ENCODE data around the gene TLNRD1.

The TLNRD1 gene

DNA sequence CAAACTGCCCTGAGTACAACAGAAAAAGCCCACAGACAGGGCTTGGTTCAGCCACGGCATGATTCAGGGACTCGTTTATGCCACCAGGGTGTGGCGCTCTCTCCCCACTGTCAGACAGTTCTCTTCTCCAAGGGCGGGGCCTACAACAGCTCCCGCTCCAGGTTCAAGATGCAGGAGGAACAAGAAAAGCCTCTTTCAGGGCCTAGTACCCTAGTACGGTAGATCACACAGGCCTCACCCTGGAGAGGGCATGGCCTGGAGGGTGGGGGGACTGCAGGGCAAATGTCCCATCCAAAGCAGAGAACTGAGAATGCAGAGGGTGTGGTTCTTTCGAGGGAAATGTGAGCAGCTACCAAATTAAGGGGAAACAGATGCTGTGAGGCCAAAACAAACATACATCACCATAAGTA is 23.1 kb upstream of the TLNRD1 start:
- DNase-seq (ENCODE audit: low spot score), result peak; percentile 29

DNA sequence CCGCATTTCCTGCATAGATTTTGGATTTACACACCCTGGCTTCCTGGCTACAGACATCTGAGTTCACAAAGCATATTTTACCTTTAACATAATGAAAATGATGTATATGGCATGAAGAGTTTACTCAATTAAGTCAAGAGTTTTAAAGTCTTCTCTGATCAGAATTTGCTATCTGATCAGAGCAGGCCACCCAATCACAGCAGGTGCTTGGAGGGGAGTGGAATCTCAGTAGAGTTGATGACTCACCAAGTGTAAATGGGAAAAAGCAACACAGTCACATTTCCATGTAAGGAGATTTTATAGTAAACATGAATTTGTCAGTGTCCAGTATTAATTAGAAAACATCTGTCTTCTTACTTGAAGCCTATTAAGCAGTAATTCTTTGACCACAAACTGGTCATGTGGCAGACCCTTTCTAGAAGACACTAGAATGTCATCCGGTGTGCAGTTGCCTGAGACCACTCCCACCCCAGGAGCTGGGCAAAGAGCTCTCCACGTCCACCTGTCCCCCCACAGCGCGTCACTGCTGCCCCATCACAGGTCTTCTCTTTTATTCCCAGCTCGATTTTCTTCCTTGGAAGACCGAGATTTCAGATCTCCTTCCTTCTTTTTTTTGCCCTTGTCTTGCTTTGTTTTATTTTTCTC is 21.9 kb upstream of the TLNRD1 start:
- DNase-seq (ENCODE audit: low spot score), result no peak

DNA sequence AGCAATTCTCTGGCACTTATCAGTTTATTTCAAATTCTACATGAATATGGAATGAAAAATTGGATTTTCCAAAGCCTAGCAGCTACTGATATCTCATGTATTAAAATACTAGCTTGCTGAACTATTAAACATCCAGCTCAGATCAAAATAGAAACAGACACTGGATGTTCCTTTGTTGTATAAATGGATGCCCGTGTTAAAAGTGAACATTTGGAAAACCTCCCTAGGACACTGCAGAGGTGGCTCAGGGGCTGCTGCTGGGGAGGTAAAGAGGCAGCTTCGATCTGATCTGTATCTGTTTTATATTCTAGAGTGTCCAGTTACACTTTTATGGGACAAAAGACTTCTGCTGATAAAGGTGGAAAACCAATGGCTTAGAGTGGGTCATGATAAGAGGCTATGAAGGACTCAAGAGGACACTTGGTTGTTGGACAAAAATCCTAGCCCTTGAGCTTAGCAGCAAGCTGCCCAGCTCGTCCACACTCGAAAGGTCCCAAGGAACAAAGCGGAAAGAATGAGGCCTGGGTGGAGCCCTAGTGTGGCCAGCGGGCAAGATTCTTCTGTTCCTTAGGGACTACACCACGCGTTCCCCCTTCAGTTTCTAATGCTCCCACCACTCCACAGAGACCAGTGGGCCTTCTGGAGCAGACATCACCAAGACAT is 21.1 kb upstream of the TLNRD1 start:
- no peak for DNase-seq (ENCODE audit: low spot score)

DNA sequence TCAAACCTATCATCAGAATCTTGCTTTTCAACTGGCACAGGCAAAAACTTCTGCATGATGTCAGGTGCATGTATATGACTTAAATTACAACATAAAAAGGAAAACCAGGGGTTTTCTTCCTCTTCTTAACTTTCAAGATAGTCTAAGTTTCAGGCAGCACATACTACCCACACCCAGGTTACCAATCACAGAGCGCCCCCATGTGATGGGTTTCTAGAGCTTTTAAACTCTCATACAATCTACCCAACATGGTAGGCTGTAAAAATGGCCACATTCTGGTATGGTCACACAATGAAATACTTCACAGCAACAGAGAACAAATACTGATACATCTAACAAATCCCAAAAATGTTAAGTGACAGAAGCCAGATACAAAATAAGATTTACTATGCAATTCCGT is 18.5 kb upstream of the TLNRD1 start:
- DNase-seq (ENCODE audit: low spot score), result no peak

DNA sequence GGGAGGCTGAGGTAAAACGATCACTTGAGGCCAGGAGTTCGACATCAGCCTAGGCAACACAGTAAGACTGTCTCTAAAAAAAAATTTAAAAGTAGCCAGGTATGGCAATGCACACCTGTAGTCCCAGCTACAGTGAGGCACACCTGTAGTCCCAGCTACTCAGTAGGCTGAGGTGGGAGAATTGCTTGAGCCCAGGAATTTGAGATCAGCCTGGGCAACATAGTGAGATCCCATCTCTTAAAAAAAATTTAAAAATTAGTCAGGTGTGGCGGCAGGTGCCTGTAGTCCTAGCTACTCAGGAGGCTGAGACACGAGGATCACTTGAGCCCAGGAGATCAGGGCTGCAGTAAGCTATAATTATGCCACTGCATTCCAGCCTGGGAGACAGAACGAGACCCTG is 17.9 kb upstream of the TLNRD1 start:
- no peak for DNase-seq (ENCODE audit: low spot score)

DNA sequence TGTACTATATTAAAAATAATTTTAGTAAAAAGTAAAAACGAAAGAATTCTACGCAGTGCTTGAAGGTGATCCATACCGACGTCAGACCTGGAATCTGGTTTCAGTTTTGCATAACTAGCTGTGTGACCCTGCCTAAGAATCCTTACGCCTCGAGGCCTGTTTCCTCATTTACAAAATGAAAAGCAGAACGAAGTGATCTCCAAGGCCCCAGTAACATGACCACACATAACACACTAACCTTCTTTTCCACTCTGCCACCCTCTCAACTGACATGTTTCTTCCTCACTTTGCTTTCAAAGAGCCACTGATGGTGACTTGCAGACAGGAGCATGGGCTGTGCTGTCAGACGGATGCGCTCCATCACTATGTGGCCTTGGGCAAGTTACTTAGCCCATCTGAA is 15.9 kb upstream of the TLNRD1 start:
- DNase-seq (ENCODE audit: low spot score), result no peak

DNA sequence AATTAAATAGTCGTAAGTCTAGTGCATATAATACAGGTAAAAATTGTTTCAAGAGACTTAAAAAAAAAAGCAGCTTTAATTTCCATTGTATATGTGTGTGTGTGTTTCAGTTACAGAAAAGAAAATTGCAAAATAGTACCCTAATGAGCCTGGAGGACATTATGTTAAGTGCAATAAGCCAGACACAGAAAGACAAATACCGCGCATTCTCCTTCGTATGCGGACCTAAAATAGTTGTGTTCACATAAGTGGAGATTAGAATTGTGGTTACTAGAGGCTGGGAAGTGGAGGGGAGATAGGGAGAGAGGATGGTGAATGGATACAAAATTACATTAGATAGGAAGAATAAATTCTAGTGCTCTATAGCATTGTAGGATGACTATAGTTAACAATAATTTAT is 14.7 kb upstream of the TLNRD1 start:
- DNase-seq (ENCODE audit: low spot score), result no peak

DNA sequence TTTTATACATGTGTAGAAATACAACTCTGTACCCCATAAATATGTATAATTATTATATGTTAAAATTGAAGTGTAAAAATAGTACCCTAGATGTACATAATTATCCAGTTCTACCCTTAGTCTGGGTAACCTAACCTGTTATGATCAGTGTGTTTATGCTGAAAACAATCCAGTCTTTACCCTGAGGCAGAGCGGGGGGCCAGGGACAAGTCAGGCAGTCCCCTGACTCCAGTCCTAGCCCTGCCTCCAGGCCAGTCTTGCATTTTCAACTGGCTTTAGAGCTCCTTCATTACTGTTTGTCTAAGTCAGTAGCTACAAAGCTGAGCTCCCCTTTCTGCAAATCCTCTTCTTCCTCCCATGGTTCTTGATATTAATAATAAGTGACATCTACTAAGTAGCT is 14.2 kb upstream of the TLNRD1 start:
- DNase-seq (ENCODE audit: low spot score), result no peak

DNA sequence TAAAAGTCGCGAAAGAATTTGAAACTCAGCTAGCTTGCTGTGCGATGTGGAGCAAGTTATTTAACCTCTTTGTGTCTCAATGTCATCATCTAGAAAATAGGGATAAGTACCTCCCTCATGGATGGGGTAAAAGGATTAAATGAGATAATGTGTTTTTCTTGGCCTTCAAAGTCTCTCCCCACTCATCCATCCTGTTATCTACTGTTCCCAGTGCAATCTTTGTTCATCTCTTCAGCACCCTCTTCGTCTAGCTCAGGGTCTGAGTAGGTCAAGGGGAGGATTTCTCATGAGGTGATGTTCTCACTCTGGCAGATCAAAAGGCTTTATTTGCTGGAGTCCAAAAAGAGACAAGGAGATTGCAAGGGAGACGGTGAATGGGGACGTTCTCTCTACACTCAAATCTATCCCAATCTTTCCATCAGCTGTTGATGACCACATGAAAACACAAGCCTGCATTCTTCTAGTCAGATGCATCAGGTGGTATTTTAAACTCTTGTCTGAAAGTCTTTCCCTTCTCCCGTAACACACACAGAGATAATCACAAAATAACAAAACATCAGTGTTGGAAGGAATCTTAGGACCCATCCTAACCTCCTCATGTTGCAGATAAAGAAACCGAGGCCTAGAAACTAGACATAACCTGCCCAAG is 12.5 kb upstream of the TLNRD1 start:
- DNase-seq (ENCODE audit: low spot score), result no peak

DNA sequence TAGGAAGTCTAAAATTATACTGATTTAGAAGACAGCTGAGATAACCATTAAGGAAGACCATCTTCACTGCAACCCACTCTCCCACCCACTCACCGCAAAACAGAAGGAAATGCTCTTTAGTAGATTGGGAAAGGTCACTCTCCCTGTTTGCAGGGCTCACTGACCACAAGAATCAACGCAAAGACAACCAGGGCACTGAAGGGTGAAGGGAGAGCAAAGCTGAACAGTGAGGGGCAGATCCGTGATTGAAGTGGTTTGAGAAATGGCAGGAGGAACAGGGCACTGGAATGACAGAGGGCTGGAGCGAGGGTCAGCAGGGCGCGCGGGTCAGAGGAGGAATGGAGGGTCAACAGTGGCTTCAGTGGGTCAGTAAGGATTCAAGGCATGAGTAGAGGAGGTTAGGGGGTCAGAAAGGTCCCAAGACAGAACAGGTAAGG is 11.6 kb upstream of the TLNRD1 start:
- no peak for DNase-seq (ENCODE audit: low spot score)

DNA sequence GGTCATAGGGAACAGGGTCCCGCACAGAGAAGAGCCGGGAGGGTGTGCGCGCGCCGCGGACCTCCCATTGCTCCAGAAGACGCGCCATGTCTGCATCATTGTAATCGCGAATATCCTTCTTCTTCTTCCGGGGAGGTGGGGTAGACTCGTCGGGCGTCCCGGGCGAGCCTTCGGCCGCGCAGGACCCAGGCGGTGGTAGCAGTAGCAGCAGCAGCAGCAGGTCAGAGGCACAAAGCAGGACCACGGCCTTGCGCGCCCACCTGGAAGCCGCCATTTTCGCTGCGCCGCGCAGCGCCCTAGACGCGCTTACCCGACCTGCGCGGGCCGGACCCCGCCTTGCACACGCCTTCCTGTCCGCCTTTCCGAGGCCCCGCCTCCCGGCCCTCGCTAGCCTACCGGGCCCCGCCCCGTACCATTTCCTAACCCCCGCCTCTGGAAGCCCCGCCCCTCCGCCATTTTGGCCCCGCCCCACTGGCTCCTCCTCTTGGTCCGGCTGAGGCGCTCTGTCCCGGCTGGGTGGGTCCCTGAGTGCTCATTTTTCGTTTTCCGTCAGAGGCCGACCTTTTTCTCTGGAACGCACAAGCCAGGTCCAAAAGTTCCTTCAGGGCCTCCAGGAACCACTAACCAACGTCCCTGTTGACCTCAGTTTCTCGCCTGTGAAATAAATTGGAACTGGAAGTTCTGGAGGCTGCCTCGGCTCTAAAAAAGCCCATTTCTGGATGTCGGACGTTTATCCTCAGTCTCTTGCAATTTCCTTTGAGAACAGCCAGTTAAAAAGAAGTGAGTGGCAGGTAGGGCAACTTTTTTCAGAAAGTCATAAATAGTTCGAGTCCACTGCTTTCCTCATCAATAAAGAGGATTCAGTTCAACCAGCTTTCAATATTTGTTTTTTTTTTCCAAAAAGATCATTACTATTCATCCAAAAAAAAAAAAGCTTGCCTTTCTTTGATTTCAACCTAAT is 10.9 kb upstream of the TLNRD1 start, which contains the start of gene MESD:
TSS of gene MESD (minus strand) at position 302 of the 961 bp plus-strand sequence. CDS start at position 274, 28 bp downstream.
- peak; percentile 99 for DNase-seq (ENCODE audit: low spot score)

DNA sequence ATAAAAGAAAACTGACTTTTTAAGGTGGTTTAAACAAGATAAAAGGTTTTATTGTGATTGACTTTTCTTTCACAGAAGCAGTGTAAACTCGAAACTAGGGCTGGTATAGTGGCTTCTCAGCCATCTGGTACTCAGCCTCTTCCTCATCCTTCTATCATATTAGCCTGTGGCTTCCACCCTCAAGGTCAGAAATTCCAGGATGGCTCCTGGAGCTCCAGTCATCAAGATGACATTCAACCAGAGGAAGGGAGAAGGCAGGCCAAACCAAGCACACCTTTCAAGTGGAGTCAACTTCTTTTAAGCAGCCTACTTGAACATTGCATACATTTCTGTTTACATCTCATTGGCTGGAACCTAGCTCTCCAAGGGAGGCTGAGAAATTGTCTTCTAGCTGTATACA is 9.8 kb upstream of the TLNRD1 start:
- no peak for DNase-seq (ENCODE audit: low spot score)

DNA sequence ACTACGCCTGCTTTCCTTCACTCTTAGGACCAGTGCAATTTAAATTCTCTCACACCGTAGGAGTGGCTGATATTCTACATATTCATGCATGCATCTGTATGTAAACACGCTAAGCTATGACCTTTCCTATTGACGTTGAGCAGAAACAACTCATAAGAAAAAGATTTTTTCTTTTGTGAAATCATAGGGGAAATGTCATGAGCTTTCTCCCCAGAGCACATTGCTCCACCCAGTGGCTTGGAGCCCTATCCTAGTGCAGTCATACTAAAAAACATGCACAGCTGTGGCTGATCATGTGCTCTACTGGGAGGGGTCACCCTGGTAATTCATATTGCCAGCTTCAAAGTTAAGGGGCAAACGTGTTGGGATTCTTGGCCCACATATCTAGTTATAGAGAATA is 9.3 kb upstream of the TLNRD1 start:
- peak; percentile 68 for DNase-seq (ENCODE audit: low spot score)

DNA sequence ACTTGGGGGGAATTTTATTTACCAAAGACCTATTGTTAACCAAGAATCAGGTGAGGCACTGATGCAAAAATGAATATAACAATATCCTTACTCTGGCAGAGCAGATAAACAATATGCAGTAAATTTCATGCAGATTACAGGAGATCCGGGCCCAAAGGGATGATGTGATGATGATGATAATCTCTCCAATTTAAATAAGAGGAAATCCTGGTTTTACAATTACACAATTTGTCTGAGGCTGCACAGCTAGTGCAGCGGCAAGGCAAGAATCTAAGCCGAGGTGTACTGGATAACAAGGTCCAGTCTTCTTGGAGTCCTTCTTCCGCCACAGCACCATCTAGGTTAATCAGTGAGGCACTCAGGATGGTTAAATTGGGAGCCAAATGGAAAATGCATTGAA is 8.7 kb upstream of the TLNRD1 start:
- DNase-seq (ENCODE audit: low spot score), result no peak

DNA sequence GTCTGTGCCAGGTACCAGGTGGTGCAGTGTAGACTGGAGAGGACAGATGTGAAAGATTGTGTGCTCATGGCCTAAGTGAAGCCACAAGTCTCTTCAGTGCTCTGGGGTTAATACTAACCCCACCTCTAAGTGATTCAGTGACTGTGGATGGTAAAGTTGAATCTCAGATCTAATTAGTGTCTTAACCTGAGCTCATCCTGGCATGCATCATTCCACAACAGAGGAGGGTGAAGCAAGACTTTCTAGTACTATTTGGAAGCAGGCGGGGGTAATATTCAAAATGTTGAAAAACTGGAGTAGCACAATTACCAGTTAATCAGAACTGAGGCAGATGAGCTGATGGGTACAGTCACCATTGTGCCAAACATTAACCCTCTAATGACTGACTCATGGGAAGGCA is 8.3 kb upstream of the TLNRD1 start:
- DNase-seq (ENCODE audit: low spot score), result no peak

DNA sequence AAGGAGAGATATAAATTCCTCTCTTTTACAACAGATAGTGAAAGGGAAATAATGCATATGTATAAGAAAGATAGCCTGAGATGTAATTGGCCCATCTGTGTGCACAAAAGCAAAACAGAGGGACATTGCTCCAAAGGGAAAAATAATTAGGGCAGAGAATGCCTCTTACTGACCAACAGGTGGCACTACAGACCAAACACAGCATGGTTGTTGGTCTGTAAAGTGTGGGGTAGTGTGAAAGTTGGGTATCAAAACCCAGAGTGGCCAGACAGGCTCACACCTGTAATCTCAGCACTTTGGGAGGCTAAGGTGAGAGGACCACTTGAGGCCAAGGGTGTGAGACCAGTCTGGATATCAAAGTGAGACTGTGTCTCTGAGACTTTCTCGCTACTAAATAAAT is 4.5 kb upstream of the TLNRD1 start:
- DNase-seq (ENCODE audit: low spot score), result no peak

DNA sequence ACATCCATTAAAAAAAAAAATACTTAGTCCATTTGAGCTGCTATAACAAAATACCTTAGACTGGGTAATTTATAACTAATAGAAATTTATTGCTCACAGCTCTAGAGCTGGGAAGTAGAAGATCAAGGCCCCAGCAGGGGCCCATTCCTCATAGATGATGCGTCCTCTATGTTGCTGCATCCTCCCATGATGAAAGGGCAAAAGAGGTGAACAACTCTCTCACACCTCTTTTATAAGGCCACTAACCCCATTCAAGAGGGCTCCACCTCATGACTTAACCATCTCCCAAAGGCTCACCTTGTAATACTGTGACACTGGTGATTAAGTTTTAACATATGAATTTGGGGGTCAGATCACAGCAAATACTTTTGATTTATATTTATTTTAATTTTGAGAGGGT is 3.0 kb upstream of the TLNRD1 start:
- DNase-seq (ENCODE audit: low spot score), result no peak

DNA sequence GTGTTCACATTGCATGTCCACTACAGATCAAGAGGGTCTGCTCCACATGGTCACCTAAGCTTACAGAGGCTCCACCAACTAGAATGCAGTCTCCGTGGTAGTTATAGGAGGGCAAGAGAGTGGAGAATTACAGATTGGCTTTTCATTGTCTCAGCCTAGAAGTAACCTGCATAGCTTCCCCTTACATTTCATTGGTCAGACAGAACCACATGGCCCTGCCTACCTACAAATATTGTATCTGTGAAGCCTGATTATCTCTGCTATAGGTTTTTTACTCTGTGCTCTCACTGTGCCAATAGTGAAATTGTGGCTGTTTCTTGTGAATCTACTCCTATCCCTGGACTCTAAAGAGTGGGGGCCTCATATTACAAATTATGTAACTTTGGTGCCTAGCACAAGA is 2.5 kb upstream of the TLNRD1 start:
- DNase-seq (ENCODE audit: low spot score), result no peak

DNA sequence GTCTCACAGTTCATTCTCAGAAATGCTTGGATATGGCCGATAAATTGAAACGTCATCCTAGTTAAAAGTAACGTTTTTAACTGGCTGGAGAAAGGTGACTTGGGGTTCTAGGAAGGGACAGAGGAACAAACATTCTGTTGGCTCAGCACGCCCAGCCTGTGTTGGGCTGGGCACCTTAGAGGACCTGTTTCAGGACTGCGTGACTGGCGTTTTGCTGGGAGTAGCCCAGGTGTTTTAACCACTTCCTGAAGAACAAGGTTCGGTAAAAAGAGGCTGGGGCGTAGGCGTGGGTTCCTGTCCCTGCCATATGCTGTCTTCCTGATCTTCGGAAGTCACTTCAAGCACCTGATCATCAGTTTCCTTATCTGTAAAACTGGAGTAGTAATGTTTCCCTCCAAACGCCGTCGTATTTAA is 1.1 kb upstream of the TLNRD1 start:
- no peak for DNase-seq (ENCODE audit: low spot score)

DNA sequence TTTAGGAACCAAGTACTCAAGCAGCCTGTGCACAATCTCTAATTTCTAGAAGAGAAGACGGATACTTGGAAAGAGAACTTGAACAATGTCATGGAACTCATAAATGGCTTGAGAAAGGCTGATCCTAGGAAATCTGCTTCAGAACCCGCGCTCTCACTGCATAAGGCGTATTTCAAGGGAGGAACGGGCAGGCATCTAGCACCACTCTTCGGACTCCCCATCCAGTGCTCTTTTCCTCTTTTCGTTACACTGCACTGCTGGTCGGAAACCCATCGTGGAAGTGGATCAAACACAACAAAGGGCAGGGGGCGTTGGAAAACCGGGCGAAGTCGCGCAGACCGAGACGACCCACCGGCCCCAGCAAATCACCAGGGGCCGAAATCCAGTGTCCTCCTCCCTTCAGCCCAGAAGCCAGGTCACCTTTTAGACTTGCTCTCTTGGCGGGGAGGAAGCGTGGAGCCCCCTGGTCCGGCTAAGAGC is 539 bp upstream of the TLNRD1 start:
- no peak for DNase-seq (ENCODE audit: low spot score)

DNA sequence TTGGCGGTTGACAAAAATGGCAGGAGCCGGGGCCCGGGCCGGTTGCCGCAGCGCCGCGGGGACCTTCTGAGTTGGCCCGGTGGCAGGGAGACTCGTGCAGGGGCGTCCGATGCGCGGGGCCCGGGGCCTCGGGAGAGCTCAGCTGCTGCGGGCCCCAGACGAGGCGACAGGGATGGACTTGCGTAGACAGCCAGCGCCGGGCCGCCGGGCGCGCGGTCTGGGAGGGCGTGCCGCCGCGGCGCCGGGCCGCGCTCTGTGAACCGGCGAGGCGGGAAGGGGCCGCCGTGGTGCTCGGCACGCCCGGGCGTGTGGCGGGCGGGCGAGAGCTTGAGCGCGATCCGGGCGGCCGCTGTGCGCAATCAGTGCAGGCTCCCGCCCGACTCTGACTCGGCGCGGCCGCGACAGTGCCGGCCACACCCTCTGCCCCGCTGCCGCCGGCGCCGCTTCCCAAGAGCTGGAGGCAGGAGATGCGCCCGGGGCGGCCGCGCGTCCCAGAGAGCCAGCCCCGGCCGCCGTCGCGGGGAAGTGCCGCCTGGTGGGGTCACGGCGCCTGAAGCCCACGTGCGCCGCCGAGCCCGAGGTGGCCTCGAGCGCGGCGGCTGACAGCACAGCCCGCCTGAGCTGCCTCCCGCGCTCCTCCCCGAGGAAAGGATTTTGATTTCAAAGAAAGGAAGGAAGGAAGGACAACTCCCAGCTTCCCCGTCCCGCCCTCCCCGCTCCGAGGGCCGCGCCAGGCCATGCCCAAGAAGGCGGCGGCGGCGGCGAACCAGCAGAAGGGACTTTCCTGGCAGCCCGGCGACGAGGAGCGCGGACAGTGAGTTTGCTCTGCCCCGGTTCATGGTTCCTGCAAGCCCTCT is 657 bp downstream of the TLNRD1 start:
- peak; percentile 77 for DNase-seq (ENCODE audit: low spot score)
